Measurements from ENCODE around the gene SLC25A18.
A peak's percentile ranks its signal among the peaks of the same experiment; 100 is the strongest.

Gene SLC25A18

GRCh38 chr22:17628406-17629172, 65.3 kb downstream of the SLC25A18 start, which contains the start of gene ATP6V1E1:
Gene ATP6V1E1, minus strand, starts transcription at chr22:17628749. Its CDS starts 114 bp downstream, at chr22:17628635.
- Histone ChIP-seq H3K23ac (ENCODE audit: low read depth, low read length, poor library complexity) (peak within 1 kb of the TSS; percentile 73), H4K8ac (ENCODE audit: low read depth, low read length) (peak within 1 kb of the TSS; percentile 29), H3K79me1 (ENCODE audit: low read depth, low read length) (peaks cover 9% of the 10 kb centered on the region), H3K4me2 (ENCODE audit: insufficient read depth, low read length, poor library complexity, severe bottlenecking) (peak within 1 kb of the TSS; percentile 85), H3K27me3 (ENCODE audit: control insufficient read depth in 3 of 3, insufficient read depth in 3 of 3, low read depth in 1 of 3, low read length in 3 of 3) (no peaks in the 10 kb centered on the region), H2AK5ac (ENCODE audit: low read depth, low read length) (no peak within 1 kb of the TSS), H3K9ac (ENCODE audit: low read depth, low read length, poor library complexity) (peak within 1 kb of the TSS; percentile 92), H2BK12ac (ENCODE audit: low read length) (no peak within 1 kb of the TSS), H3K4me3 (ENCODE audit: low read length in 2 of 2) (peak within 1 kb of the TSS; percentile 92 to 95), H2BK5ac (ENCODE audit: low read length) (no peak within 1 kb of the TSS), H3K36me3 (replicated peaks in 1 of 2; ENCODE audit: control insufficient read depth in 2 of 2, insufficient read depth in 2 of 2, low read length in 2 of 2) (peaks cover 0 to 15% of the 10 kb centered on the region in 2 donors), H3K4me1 (ENCODE audit: control insufficient read depth in 2 of 2, insufficient read depth in 1 of 2, low read depth in 1 of 2, low read length in 2 of 2) (peaks cover 0 to 2% of the 10 kb centered on the region in 2 donors), H2BK120ac (ENCODE audit: low read depth, low read length) (no peak within 1 kb of the TSS), H3K14ac (ENCODE audit: low read length) (peak within 1 kb of the TSS; percentile 75), H2BK15ac (ENCODE audit: low read length) (peak within 1 kb of the TSS; percentile 37), H4K91ac (ENCODE audit: low read depth, low read length, poor library complexity) (no peak within 1 kb of the TSS), H3K4ac (ENCODE audit: low read length) (peak within 1 kb of the TSS; percentile 10), H3K27ac (replicated peaks; ENCODE audit: low read length) (peak within 1 kb of the TSS; percentile 84), H2AFZ (ENCODE audit: low read length) (peak within 1 kb of the TSS; percentile 89), H3K9me3 (replicated peaks in 1 of 2; ENCODE audit: control insufficient read depth in 2 of 2, insufficient read depth in 1 of 2, low read depth in 1 of 2, low read length in 2 of 2) (no peaks in the 10 kb centered on the region), H3K18ac (ENCODE audit: low read length) (peak within 1 kb of the TSS; percentile 92)
- no CpG with 5 or more reads among the region's 45 CpGs for WGBS, 2 donors (ENCODE audit: extremely low coverage in 2 of 2, insufficient read length in 2 of 2, insufficient replicate concordance in 1 of 2)
- peak; percentile 91 for DNase-seq (ENCODE audit: low spot score)

GRCh38 chr22:17629173-17629489, 65.8 kb downstream of the SLC25A18 start:
- H2BK12ac ChIP-seq (ENCODE audit: low read length): no peak overlapping the region
- no peak overlapping the region for H3K14ac ChIP-seq (ENCODE audit: low read length)
- H3K4me1 ChIP-seq (ENCODE audit: control insufficient read depth in 2 of 2, insufficient read depth in 1 of 2, low read depth in 1 of 2, low read length in 2 of 2): peaks cover 0 to 2% of the 10 kb centered on the region in 2 donors
- H2AK5ac ChIP-seq (ENCODE audit: low read depth, low read length): no peak overlapping the region
- H3K9ac ChIP-seq (ENCODE audit: low read depth, low read length, poor library complexity): no peak overlapping the region
- H3K4me2 ChIP-seq (ENCODE audit: insufficient read depth, low read length, poor library complexity, severe bottlenecking): no peak overlapping the region
- H3K23ac ChIP-seq (ENCODE audit: low read depth, low read length, poor library complexity): no peak overlapping the region
- no peak overlapping the region for H2BK15ac ChIP-seq (ENCODE audit: low read length)
- no peak for DNase-seq (ENCODE audit: low spot score)
- whole genome bisulfite sequencing, 2 donors (ENCODE audit: extremely low coverage in 2 of 2, insufficient read length in 2 of 2, insufficient replicate concordance in 1 of 2): no CpG with 5 or more reads among the region's 1 CpG
- peak overlapping the region; percentile 89 for H2AFZ ChIP-seq (ENCODE audit: low read length)
- H3K9me3 ChIP-seq (replicated peaks in 1 of 2; ENCODE audit: control insufficient read depth in 2 of 2, insufficient read depth in 1 of 2, low read depth in 1 of 2, low read length in 2 of 2): no peaks in the 10 kb centered on the region
- H3K18ac ChIP-seq (ENCODE audit: low read length): no peak overlapping the region
- no peaks in the 10 kb centered on the region for H3K27me3 ChIP-seq (ENCODE audit: control insufficient read depth in 3 of 3, insufficient read depth in 3 of 3, low read depth in 1 of 3, low read length in 3 of 3)
- peak overlapping the region; percentile 84 to 92 for H3K4me3 ChIP-seq (ENCODE audit: low read length in 2 of 2)
- H2BK120ac ChIP-seq (ENCODE audit: low read depth, low read length): no peak overlapping the region
- no peak overlapping the region for H3K4ac ChIP-seq (ENCODE audit: low read length)
- peaks cover 0 to 10% of the 10 kb centered on the region in 2 donors for H3K36me3 ChIP-seq (replicated peaks in 1 of 2; ENCODE audit: control insufficient read depth in 2 of 2, insufficient read depth in 2 of 2, low read length in 2 of 2)
- no peak overlapping the region for H2BK5ac ChIP-seq (ENCODE audit: low read length)
- H3K27ac ChIP-seq (replicated peaks; ENCODE audit: low read length): peak overlapping the region; percentile 84
- no peak overlapping the region for H4K91ac ChIP-seq (ENCODE audit: low read depth, low read length, poor library complexity)
- H4K8ac ChIP-seq (ENCODE audit: low read depth, low read length): no peak overlapping the region
- peaks cover 9% of the 10 kb centered on the region for H3K79me1 ChIP-seq (ENCODE audit: low read depth, low read length)

GRCh38 chr22:17629641-17630040, 66.3 kb downstream of the SLC25A18 start:
- Histone ChIP-seq H3K36me3 (replicated peaks in 1 of 2; ENCODE audit: control insufficient read depth in 2 of 2, insufficient read depth in 2 of 2, low read length in 2 of 2) (peaks cover 0 to 6% of the 10 kb centered on the region in 2 donors), H4K91ac (ENCODE audit: low read depth, low read length, poor library complexity) (no peak overlapping the region), H2BK120ac (ENCODE audit: low read depth, low read length) (no peak overlapping the region), H3K23ac (ENCODE audit: low read depth, low read length, poor library complexity) (no peak overlapping the region), H2BK12ac (ENCODE audit: low read length) (no peak overlapping the region), H3K27me3 (ENCODE audit: control insufficient read depth in 3 of 3, insufficient read depth in 3 of 3, low read depth in 1 of 3, low read length in 3 of 3) (no peaks in the 10 kb centered on the region), H2BK15ac (ENCODE audit: low read length) (no peak overlapping the region), H2BK5ac (ENCODE audit: low read length) (no peak overlapping the region), H3K4ac (ENCODE audit: low read length) (no peak overlapping the region), H2AK5ac (ENCODE audit: low read depth, low read length) (no peak overlapping the region), H2AFZ (ENCODE audit: low read length) (no peak overlapping the region), H3K4me2 (ENCODE audit: insufficient read depth, low read length, poor library complexity, severe bottlenecking) (no peak overlapping the region), H4K8ac (ENCODE audit: low read depth, low read length) (no peak overlapping the region), H3K79me1 (ENCODE audit: low read depth, low read length) (peaks cover 9% of the 10 kb centered on the region), H3K4me3 (ENCODE audit: low read length in 2 of 2) (peak overlapping the region in 1 of 2 donors; percentile 92), H3K4me1 (ENCODE audit: control insufficient read depth in 2 of 2, insufficient read depth in 1 of 2, low read depth in 1 of 2, low read length in 2 of 2) (peaks cover 0 to 2% of the 10 kb centered on the region in 2 donors), H3K18ac (ENCODE audit: low read length) (no peak overlapping the region), H3K9me3 (replicated peaks in 1 of 2; ENCODE audit: control insufficient read depth in 2 of 2, insufficient read depth in 1 of 2, low read depth in 1 of 2, low read length in 2 of 2) (no peaks in the 10 kb centered on the region), H3K9ac (ENCODE audit: low read depth, low read length, poor library complexity) (no peak overlapping the region), H3K27ac (replicated peaks; ENCODE audit: low read length) (no peak overlapping the region), H3K14ac (ENCODE audit: low read length) (no peak overlapping the region)
- no peak for DNase-seq (ENCODE audit: low spot score)
- WGBS, 2 donors (ENCODE audit: extremely low coverage in 2 of 2, insufficient read length in 2 of 2, insufficient replicate concordance in 1 of 2): no CpG with 5 or more reads among the region's 7 CpGs

GRCh38 chr22:17631076-17631565, 67.8 kb downstream of the SLC25A18 start:
- Histone ChIP-seq H3K27me3 (ENCODE audit: control insufficient read depth in 3 of 3, insufficient read depth in 3 of 3, low read depth in 1 of 3, low read length in 3 of 3) (no peaks in the 10 kb centered on the region), H3K79me1 (ENCODE audit: low read depth, low read length) (peaks cover 8% of the 10 kb centered on the region), H3K27ac (replicated peaks; ENCODE audit: low read length) (no peak overlapping the region), H2BK120ac (ENCODE audit: low read depth, low read length) (no peak overlapping the region), H3K9ac (ENCODE audit: low read depth, low read length, poor library complexity) (no peak overlapping the region), H2BK5ac (ENCODE audit: low read length) (no peak overlapping the region), H3K36me3 (replicated peaks in 1 of 2; ENCODE audit: control insufficient read depth in 2 of 2, insufficient read depth in 2 of 2, low read length in 2 of 2) (no peaks in the 10 kb centered on the region), H2AK5ac (ENCODE audit: low read depth, low read length) (no peak overlapping the region), H3K18ac (ENCODE audit: low read length) (no peak overlapping the region), H3K4me3 (ENCODE audit: low read length in 2 of 2) (no peak overlapping the region), H3K4me1 (ENCODE audit: control insufficient read depth in 2 of 2, insufficient read depth in 1 of 2, low read depth in 1 of 2, low read length in 2 of 2) (peaks cover 0 to 2% of the 10 kb centered on the region in 2 donors), H3K4me2 (ENCODE audit: insufficient read depth, low read length, poor library complexity, severe bottlenecking) (no peak overlapping the region), H4K8ac (ENCODE audit: low read depth, low read length) (no peak overlapping the region), H4K91ac (ENCODE audit: low read depth, low read length, poor library complexity) (no peak overlapping the region), H2BK15ac (ENCODE audit: low read length) (no peak overlapping the region), H3K9me3 (replicated peaks in 1 of 2; ENCODE audit: control insufficient read depth in 2 of 2, insufficient read depth in 1 of 2, low read depth in 1 of 2, low read length in 2 of 2) (no peaks in the 10 kb centered on the region), H3K23ac (ENCODE audit: low read depth, low read length, poor library complexity) (no peak overlapping the region), H2BK12ac (ENCODE audit: low read length) (no peak overlapping the region), H3K14ac (ENCODE audit: low read length) (no peak overlapping the region), H2AFZ (ENCODE audit: low read length) (no peak overlapping the region), H3K4ac (ENCODE audit: low read length) (no peak overlapping the region)
- WGBS, 2 donors (ENCODE audit: extremely low coverage in 2 of 2, insufficient read length in 2 of 2, insufficient replicate concordance in 1 of 2): no CpG with 5 or more reads among the region's 9 CpGs
- no peak for DNase-seq (ENCODE audit: low spot score)
